ENCODE results near the gene TEC.

DNA sequence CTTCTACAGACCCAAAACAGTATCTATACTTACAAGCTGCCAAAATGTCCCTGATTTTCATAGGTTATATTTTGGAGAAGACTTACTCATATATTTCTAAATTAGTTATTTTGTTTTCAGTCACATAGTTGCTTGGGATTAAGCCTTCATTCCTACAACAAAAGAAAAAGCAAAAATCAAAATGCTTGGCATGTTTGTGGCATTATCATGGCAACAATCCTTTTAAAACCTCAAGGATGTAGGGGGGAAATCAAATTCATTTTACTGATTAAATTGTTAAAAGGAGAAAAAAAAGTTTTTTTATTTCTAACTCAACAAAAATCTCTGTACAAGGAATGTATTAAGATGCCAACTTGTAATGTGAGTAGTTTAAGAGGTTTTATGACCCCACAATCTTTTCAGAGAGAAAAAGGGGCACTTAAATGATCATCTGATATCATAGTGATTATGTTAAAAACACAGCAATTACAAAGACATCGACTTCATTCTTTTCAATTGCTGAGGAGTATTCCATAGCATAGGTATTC, 159.1 kb downstream of the TEC start:
- TF ChIP-seq, protein P1, sequence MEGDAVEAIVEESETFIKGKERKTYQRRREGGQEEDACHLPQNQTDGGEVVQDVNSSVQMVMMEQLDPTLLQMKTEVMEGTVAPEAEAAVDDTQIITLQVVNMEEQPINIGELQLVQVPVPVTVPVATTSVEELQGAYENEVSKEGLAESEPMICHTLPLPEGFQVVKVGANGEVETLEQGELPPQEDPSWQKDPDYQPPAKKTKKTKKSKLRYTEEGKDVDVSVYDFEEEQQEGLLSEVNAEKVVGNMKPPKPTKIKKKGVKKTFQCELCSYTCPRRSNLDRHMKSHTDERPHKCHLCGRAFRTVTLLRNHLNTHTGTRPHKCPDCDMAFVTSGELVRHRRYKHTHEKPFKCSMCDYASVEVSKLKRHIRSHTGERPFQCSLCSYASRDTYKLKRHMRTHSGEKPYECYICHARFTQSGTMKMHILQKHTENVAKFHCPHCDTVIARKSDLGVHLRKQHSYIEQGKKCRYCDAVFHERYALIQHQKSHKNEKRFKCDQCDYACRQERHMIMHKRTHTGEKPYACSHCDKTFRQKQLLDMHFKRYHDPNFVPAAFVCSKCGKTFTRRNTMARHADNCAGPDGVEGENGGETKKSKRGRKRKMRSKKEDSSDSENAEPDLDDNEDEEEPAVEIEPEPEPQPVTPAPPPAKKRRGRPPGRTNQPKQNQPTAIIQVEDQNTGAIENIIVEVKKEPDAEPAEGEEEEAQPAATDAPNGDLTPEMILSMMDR (IDR thresholded peaks at IDR 0.05) = no peak
- no peak for TF ChIP-seq POLR2AphosphoS5 (IDR thresholded peaks at IDR 0.05)
- TF ChIP-seq EP300 (IDR thresholded peaks at IDR 0.05) = no peak
- TF ChIP-seq POLR2A (IDR thresholded peaks at IDR 0.05) = no peak
